ENCODE results near the gene DCLK2.
A peak's percentile ranks its signal among the peaks of the same experiment; 100 is the strongest.

DNA sequence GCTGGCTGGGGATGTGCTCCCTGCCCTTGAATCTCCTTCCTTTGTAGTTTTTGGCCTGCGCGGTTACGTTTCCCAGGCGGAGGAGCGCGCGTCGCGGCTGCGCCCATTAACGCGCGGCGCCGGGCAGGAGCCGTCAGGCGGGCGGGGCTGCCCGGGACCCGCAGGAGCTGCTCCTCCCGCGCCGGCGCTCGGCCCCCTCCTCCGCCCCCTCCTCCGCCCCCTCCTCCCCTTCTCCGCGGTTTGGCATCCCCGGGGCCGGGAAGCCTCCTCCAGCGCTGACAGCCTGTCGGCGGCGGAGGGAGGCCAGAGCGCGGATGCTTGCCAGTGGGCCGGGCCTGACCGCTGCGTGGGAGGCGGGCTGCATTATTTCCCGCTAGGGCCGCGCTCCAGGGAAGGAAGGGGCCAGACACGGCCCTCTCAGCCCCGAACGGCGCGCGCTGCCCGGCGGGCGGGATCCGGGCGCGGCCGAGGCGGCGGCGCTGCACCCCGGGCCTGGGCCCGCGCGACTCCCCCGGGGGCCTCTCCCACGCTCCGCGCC is at the start of gene DCLK2:
- TF ChIP-seq, protein P1, sequence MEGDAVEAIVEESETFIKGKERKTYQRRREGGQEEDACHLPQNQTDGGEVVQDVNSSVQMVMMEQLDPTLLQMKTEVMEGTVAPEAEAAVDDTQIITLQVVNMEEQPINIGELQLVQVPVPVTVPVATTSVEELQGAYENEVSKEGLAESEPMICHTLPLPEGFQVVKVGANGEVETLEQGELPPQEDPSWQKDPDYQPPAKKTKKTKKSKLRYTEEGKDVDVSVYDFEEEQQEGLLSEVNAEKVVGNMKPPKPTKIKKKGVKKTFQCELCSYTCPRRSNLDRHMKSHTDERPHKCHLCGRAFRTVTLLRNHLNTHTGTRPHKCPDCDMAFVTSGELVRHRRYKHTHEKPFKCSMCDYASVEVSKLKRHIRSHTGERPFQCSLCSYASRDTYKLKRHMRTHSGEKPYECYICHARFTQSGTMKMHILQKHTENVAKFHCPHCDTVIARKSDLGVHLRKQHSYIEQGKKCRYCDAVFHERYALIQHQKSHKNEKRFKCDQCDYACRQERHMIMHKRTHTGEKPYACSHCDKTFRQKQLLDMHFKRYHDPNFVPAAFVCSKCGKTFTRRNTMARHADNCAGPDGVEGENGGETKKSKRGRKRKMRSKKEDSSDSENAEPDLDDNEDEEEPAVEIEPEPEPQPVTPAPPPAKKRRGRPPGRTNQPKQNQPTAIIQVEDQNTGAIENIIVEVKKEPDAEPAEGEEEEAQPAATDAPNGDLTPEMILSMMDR (IDR thresholded peaks at IDR 0.05; ENCODE audit: poor library complexity, severe bottlenecking): no peak
- TF ChIP-seq POLR2AphosphoS5 (IDR thresholded peaks at IDR 0.05): peak; percentile 84
- no peak for TF ChIP-seq EZH2 (IDR thresholded peaks at IDR 0.05; ENCODE audit: borderline replicate concordance, insufficient read depth, low read length, poor library complexity, severe bottlenecking)
- no peak for TF ChIP-seq MXI1 (conservative IDR thresholded peaks at IDR 0.05; ENCODE audit: poor library complexity, severe bottlenecking)
- peak; percentile 25 for TF ChIP-seq EP300 (conservative IDR thresholded peaks at IDR 0.05; ENCODE audit: poor library complexity, severe bottlenecking)
